LoVo (cell line): ENCODE results near the gene LRP5.

ENCODE experiments used
- DNase-seq: peaks from one replicate; pipeline ENCODE4 v3.0.0-alpha.2; 2016; ENCODE audit warnings: low spot score

LRP5 gene

DNA sequence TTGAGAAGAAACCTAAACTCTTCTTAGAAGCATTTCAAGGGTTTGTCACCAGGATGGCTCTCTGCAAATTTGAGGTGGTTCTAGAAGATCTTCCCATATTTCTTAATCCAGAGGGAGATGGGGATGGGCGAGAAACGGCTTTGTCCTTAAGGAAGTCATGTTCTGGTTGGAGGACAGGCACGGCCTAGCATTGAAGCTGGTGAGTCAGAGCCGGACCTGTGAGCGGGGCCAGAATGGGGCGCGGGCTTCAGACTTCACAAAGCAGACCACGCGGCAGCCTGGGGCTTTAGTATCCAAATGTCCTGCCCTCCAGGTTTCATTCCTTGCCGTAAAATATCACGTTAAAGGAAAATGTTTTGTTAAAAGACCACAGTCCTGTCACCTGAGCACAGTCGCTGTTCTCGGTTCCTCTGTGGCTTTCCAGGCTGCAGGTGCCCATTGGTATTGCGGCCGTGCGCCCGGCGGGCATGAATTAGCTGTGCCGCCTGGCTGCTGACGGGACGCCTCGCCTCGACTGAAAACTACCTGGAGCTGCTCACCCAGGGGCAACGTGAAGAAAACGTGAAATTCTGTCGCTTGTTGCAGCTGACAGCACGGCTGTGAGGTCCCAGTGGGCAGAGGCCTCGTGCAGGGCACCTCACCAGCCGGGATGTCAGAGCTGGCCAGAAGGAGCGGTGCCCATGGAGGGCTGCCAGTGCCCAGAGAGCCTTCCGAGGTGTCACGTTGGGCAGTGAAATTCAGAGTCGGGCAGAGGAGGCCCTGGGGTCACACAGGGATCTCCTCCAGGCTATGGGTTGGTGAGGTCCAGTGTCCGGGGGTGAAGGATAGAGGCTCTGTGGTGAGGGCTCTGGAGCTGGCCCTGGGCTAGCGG, 59.0 kb downstream of the LRP5 start:
- DNase-seq, result no peak

DNA sequence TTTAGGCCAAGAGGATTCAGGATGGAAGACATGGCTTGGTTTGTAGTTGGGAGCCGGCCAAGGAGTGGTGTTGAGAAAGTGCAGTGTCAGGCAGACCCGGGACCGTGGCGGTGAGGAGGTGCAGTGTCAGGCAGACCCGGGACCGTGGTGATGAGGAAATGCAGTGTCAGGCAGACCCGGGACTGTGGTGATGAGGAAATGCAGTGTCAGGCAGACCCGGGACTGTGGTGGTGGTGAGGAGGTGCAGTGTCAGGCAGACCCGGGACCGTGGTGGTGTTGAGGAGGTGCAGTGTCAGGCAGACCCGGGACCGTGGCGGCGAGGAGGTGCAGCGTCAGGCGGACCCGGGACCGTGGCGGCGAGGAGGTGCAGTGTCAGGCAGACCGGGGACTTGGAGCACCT, 59.7 kb downstream of the LRP5 start:
- DNase-seq, result no peak

DNA sequence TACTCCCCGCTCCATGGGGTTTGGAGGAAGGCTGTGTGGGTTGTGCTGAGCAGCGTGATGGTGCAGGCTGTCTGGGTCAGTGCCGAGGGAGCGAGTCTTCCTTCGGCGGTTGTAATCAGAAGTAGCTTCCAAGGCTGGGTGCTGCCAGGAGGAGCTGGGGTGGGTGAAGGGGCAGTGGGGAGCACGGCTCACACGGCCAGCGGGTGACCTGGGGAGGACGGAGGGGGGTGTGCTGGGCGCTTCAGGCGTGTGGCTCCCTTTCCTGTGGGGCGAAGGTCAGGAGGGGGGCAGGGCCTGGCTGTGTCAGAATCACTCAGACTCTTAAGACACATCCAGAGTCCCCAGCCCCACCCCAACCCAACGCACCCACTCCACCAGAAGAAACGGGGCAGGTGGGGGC, 60.2 kb downstream of the LRP5 start:
- DNase-seq, result no peak

DNA sequence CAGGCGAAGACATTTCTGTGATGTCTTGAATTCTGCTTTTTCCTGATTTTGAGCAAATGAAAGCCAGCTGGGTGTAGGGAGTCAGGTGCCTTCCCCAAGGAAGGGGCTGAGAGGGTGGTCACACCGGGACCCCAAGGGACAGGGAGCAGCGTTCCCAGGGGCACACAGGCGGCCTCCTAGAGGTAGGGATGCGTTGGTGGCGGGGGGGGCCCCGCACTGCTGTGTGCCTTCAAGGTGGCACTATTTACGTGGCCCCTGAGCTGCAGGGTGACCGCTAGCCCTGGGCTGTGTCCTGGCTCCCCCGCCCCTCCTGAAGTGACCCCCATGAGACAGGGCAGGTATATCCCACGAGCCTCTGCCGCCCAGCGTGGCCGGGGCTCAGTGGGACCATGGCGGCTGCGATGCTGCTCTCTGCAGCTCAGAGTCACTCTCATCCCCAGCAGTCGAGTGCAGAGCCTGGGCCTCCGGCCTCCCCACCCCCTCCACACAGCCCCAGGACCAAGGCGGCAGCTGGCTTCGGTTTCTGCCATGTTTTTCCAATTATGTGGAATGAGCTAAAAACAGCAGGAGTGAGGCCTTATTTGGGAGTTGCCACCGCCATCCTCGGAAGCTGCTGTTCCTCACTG, 60.9 kb downstream of the LRP5 start:
- DNase-seq, result no peak

DNA sequence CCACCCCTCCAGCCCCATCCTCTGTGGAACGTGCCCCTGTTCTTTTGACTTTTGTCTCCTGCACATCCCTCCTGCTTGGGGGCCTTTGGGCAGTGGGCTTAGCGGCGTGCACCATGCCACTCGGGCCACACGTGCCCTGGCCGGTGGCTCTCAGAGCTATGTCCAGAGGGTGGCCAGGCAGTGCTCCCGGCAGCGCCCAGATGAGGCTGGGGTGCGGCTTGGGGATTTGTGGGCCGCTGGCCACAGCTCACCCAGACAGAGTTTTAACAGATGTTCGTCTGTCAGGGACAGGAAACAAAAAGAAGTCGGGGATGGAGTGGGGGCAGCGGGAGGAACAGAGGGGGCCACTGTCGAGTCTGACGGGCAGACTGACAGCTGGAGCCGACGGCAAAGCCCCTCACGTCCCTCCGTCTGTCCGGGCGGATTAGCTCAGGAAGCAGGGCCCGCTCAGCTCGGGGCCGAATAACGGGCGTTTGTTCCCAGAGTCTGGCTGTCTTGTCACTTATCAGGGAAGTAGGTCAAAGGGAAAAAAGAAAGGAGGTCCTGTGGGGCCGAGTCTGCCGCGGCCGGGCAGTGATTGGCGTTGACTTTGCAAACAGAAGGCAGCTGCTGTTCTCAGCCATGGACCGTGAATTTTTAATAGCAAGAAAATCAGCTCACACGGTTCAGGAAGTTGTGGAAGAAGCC, 61.6 kb downstream of the LRP5 start:
- no peak for DNase-seq

DNA sequence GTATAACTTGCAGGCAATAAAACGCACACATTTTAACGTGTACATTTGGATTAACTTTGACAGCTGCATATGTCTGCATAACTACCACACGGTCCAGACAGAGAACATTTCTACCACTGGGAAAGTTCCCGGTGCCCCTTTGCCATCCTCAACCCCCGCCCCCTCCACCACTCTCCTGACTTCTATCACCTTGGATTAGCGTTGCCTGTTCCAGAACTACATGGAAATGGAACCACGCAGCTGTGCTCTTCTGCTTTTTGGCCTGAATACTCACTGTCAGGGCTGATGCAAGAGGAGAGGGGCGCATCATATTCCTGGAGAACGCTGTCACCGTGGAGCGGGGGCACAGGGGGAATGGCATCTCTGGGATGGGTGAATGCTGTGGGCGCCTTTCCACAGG, 62.1 kb downstream of the LRP5 start:
- no peak for DNase-seq

DNA sequence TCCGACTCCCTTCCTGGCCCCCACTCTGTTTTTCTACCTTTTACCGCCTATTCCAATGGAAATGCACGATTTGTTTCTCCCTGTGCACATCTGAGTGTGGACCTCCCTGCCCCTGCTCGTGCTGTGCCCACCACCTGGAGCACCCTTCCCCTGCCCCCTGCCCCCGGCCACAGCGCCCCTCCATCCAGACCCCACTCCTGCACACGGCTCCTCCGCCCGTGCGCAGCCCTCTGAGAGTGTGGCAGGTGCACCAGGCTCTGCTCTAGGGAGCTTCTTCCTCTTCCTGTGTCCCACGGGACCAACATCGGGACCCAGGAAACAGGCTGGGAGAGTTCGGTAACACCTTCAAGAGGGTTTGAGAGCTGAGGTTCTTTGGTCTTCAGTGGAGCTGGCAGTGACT, 62.9 kb downstream of the LRP5 start:
- DNase-seq, result no peak

DNA sequence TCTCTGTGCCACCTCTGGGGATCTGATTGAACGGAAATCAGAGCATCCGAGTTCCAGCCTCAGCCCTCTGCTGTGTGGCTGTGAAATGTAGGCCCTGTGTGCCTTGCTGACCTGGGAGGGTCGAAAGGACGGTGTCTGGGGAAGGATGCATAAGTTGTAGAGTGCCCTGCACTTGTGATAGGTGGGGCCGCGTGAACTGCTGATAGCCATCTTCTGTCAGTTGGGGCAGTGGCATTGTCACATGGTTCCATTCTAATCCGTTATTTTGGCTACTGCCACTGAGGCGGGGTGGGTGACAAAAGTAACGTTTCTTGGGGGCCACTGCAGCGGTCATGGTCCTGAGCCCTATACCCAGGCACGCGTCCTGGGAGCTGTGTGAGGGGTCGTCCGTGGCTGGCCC, 63.4 kb downstream of the LRP5 start:
- DNase-seq, result no peak

DNA sequence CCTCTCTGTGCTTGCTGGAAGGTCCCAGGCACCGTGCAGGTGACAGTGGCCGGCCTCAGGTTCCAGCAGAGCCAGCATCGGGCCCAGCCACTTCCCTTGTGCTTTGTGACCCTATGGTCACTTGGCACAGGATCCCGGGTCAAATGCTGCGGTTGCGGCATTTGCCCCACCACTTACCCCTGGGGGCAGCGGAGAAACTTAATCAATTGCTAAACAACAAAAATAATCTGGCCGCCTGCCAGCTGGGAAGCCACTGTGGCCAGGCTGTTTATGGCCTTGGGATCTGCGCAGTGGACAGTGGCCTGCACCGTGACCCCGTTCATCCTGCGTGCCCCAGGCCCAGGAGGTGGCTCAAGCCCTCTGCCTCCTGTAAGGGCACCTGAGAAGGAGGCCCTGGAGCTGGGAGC, 65.0 kb downstream of the LRP5 start:
- DNase-seq, result no peak

DNA sequence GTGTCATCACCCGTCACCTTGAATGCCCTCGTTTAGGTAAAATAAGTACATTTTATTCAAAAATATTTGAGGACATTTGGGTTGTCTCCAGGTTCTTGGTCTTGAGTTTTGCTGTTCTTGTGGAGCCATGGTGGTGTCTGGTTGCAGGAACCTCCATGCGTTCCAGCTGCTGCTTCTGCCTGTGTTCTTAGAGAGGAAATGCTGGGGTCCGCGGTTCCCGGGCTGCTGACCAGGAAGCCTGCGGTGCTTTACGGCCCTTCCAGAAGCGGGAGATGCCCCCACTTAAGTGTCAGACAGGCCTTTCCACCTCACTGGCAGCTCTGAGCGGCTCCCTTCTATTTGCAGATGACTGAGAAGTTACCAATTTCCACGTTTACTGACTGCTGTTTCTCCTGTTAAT, 66.8 kb downstream of the LRP5 start:
- no peak for DNase-seq

DNA sequence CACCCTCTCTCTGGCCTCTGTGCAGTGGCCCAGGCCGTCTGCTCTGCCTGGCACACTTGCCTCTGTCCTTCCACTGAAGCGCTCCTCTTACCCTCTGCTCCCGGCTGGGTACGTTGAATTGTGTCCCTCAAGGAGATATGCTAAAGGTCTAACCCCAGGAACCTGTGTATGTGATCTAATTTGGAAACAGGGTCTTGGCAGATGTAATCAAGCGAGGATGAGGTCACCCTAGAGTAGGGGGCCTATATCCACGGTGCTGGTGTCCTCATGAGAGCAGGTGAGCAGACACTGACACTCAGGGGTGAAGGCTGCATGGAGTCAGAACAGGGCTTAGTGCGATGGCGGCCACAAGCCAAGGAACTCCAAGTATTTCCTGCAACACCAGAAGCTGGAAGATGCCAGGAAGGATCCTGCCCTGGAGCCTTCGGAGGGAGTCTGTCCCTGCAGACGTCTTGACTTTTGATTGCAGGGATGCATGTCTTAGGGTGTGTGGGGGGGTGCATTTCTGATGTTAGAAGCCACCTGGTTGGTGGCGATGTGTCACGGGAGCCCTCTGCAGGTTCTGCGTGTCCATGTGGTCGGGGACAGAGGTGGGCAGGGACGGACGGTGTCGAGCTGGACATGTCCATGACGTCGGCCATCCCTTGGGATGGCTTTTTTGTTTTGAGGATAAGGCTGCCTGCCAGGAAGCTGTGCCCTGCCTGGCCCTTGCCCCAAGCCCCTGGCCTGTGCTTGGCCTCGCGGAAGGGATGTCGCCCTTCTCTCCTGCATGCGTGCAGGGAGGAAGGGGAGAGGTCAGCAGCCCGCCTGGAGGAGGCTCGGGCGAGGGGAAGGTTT, 68.6 kb downstream of the LRP5 start:
- no peak for DNase-seq

DNA sequence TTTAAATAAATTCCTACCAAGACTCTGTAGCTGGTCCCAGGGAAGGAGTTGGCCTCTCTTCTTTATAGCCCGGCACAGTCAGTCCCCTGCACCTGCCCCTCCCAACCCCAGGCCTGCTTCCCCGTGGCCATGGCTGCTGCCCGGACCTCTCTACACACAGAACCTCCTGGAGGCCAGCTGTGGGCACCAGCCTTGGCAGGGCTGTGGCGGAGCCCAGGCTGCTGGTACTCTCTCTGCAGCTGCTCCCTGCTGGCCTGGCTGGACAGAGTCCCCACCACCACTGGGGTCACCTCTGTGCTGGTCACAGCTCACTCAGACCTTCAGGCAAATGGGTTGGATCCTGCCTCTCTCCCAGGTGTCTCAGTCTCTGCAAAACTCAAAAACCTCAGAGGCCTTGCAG, 69.3 kb downstream of the LRP5 start:
- DNase-seq, result no peak

DNA sequence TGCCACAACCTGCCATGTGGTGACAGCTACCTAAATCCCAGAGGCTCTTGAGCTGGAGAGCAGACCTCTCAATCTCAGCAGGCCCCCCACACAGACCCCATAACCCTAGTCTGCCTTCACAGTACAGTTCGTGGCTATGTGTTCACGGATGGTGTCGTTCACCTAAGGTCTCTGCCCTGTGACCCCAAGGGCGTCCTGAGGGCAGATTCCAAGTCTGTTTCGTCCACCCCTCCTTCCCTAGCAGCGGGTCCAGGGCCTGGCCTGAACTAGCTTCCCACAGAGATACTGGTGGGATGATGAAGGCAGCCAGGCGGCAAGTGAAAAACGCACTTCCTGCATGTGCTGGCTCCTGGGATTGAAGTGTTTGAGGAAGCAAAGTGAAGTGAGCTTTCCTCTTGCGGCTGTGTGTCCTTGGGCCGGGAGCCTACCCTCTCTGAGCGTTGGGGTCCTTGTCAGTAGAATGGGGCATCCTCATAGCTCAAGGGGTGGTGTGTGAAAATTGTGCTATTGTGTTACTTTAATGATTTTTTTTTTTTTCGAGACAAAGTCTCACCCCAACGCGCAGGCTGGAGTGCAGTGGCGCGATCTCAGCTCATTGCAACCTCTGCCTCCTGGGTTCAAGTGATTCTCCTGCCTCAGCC, 70.1 kb downstream of the LRP5 start:
- DNase-seq, result no peak

DNA sequence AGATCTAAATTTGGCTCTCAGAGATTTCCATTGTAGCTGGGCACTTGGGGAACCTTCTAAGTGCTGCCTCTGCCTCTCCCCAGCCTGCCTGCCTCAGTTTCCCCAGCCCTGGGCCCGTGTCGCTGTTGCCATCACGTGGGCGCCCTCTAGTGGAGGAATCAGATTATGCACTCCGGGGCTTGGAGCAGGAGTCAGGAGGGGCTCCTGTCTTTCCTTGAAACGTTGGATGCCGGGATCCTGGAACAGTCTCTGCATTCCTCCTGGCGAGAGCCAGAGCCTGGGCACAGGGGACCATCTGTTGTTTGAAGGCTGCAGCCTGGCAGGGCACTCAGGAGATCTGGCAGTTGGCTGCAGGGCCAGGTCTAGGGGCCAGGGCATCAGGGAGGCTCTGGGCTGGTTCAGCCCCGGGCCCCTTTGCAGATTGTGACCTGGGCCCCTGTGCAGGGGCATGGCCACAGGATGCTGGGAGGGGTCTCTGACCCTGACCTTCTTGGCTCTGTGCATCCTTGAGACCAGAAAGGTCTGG, 71.6 kb downstream of the LRP5 start:
- DNase-seq, result peak; percentile 39

DNA sequence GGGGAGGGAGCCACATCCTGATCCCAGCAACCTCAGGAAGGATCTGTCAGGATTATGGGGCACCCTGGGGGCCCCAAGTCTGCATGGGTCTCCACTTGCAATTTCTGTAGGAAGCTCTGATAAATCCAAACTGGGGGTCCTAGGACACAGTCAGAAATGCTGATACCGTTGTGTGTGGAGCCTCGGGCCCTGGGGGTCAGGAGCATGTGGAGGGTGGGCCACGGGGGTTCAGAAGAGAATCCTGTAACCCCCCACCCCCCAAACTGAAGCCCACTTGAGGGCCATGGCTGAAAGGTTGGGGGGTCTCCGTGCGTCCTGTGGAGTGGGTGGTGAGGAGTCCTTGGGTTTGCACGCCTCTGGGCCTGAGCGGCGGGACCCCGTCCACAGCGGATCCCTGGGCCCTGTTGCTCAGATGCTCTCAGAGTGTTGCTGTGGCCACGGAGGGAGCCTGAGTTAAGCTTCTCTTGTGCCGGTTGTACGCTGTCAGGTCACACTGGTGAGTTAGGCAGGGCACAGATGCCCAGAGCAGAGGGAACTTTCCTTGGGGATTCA, 72.2 kb downstream of the LRP5 start:
- DNase-seq, result no peak

DNA sequence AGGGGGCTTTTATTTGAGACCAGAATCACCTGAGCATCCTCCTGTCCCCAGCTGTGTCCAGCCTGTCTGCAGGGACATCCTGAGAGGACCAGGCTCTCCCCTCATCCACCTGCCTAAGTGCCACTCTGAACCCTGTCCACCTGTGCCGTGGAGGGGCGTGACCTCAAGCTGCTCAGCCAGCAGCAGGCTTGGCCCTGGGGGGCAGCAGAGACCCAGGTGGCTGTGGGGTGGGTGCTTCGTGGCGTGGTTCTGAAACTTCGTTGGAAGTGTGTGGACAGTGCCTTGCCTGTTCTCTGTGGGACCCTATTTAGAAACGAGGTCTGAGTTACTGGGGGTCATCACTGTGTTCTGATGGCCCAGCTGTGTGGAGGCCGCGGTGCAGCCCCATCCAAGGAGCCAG, 72.7 kb downstream of the LRP5 start:
- no peak for DNase-seq

DNA sequence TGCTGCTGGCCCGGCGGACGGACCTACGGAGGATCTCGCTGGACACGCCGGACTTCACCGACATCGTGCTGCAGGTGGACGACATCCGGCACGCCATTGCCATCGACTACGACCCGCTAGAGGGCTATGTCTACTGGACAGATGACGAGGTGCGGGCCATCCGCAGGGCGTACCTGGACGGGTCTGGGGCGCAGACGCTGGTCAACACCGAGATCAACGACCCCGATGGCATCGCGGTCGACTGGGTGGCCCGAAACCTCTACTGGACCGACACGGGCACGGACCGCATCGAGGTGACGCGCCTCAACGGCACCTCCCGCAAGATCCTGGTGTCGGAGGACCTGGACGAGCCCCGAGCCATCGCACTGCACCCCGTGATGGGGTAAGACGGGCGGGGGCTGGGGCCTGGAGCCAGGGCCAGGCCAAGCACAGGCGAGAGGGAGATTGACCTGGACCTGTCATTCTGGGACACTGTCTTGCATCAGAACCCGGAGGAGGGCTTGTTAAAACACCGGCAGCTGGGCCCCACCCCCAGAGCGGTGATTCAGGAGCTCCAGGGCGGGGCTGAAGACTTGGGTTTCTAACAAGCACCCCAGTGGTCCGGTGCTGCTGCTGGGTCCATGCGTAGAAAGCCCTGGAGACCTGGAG, 74.1 kb downstream of the LRP5 start:
- no peak for DNase-seq

DNA sequence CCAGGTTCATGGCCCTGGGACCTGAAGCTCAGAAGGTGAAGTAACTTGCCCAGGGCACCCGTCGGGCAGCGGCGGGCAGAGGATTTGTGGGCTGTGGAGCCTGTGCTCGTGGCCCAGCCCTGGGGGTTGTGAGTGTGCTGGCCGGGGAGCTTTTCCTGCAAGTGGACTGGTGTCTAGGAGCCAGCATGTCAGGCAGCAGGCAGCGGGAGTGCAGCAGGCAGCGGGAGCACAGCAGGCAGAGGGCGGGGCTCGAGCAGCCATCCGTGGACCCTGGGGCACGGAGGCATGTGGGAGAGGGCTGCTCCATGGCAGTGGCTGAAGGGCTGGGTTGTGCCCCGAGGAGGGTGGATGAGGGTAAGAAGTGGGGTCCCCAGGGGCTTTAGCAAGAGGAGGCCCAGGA, 75.4 kb downstream of the LRP5 start:
- DNase-seq, result no peak

DNA sequence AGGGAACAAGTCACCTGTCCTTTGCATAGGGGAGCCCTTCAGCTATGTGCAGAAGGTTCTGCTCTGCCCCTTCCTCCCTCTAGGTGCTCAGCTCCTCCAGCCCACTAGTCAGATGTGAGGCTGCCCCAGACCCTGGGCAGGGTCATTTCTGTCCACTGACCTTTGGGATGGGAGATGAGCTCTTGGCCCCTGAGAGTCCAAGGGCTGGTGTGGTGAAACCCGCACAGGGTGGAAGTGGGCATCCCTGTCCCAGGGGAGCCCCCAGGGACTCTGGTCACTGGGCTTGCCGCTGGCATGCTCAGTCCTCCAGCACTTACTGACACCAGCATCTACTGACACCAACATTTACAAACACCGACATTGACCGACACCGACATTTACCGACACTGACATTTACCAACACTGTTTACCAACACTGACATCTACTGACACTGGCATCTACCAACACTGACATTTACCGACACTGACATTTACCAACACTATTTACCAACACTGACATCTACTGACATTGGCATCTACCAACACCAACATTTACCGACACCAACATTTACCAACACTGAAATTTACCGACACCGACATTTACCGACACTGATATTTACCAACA, 76.3 kb downstream of the LRP5 start:
- no peak for DNase-seq

DNA sequence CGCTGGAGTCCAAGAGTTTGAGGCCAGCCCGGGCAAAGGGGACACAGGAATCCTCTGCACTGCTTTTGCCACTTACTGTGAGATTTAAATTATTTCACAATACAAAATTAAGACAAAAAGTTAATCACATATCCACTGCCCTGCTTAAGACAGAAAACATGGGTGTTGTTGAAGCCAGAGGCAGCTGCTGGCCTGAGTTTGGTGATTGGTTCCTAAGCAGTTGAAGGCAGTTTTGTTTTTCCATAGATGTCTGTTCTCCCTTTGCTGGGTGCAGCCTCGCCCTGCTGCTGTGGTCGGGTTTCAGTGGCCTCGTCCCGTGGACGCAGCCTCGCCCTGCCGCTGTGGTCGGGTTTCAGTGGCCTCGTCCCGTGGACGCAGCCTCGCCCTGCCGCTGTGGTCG, 77.9 kb downstream of the LRP5 start:
- DNase-seq, result no peak
